GM12892 (cell line): ENCODE measurements around the gene STRIP2.
"Not testable (repeated sequence)": the region's sequence is repeated elsewhere in the genome, so short reads cannot be mapped to it uniquely, and the experiment has no call there.

ENCODE experiments used
- POLR2A ChIP-seq: IDR thresholded peaks from 2 replicates; pipeline ENCODE4 v1.6.1; 2011; ENCODE audit warnings: low read depth, low read length, control low read depth
- POLR2AphosphoS5 ChIP-seq: IDR thresholded peaks from 2 replicates; pipeline ENCODE4 v1.6.1; 2011; ENCODE audit warnings: low read depth, low read length, control low read depth
- TAF1 ChIP-seq: IDR thresholded peaks from 2 replicates; pipeline ENCODE4 v1.6.1; 2011; ENCODE audit warnings: low read depth, mild to moderate bottlenecking, control low read depth, low read length, borderline replicate concordance

DNA sequence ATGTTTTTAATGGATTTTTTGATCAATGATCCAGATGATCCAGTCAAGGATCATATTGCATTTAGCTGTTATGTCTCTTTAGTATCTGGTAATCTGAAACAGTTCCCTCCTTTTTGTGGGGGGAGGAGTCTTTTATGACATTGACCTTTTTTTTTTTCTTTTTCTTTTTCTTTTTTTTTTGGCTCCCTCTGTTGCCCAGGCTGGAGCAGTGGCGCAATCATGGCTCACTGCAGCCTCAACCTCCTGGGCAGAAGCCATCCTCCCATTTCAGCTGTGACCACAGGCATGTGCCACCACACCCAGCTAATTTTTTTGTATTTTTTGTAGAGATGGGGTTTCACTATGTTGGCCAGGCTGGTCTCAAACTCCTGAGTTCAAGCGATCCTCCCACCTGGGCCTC lies 90.2 kb downstream of the STRIP2 start:
- not testable (repeated sequence) for TF ChIP-seq POLR2AphosphoS5, POLR2A, TAF1
